ENCODE measurements around the gene S100A8.
"Not testable (repeated sequence)": the region's sequence is repeated elsewhere in the genome, so short reads cannot be mapped to it uniquely, and the experiment has no call there.

S100A8 gene

DNA sequence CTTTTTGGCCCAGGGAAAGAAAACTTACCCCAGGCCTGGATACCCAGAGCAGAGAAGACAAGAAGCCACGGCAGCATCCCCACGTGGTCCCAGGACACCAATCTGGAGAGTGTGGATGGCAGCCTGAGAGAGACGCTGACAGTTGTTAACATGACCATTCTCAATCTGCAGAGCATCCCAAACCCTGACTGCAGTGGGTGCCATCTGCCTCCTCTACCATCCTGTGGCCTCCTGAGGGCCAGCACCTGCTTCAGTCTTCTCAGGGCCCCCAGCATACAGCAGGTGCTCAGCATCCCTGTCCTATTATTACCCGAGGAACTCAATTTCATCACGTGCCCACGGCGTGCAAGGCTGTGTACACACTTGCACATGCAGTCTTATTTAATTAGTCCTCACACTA lies 43.0 kb downstream of the S100A8 start:
- DNase-seq (ENCODE audit: low read depth): no peak

DNA sequence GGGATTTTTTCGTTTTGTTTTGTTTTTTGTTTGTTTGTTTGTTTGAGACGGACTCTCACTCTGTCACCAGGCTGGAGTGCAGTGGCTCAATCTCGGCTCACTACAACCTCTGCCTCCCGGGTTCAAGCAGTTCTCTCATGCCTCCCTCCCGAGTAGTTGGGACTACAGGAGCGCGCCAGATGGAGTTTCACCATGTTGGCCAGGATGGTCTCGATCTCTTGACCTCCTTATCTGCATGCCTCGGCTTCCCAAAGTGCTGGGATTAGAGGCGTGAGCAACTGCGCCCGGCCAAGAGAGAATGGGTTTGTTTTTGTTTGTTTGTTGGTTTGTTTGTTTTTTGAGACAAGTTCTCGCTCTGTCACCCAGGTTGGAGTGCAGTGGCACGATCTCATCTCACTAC lies 43.8 kb downstream of the S100A8 start:
- not testable (repeated sequence) for DNase-seq (ENCODE audit: low read depth)

DNA sequence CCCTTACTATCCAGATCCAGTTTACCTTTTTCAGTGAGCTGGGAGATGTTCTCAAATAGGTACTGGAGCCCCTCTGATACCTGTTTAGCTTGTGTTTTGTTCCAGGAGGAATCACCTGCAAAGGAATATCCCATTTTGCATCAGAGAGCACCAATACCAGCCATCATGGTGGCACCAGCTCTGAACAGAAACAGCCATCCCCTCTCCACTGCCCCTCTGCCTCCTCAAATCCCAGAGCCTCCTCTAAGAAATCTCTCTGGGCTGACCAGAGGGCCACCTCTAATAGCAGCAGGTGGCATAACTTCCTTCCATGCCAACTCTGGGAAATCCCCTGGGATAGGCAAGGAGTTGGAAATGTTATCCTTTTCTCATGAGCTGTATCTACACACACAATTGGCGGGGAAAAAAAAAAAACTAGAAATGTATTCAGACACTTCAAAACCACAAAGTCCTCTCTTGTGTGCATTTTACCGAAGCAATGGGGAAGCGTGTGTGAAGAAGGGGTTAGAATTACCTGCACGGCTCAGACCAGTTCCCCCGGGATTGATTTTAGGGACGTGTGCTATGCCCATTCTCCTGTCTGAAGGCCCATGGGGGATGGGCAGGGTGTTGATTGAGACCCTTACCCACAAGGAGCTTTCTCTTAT lies 44.7 kb downstream of the S100A8 start:
- no peak for DNase-seq (ENCODE audit: low read depth)

DNA sequence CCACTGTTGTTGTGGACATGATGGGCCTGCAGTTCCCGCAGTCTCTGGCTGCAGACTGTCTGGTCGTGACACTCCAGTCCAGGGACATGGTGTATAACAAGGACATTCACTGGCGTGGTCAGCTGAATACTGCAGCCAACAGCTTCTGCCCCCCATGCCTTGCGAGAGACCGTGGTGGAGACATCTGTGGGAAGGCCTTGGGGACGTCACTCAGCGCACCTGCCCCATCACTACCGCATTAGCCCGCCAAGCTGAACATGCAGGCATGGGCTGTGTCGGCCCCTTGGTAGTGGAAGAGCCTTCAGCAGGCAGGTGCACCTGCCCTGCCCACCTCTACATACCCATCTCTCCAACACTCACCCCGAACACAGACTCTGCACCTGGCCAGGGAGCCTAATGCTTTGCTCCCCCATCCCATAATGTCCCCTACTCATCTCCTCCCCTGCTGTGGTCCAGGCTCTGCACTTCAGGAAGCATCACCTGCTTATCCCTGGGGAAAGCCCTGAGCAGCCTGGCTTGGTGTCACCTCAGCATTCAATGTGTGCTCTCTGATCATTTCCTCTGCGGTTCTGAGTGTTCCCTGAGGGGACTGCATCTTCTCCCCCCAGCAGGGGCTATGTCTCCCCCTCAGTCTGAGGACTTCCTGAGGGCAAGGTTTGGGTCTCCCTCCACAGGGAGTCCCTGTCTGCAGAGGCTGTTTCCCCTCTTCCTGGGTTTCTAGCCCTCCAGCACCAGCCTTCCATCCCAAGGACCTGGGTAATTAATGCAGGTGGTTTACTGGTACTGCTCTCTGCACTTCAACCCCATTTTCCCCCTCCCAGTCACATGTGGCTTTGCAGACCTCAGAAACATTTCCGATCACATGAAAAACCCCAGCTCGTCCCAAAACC lies 45.4 kb downstream of the S100A8 start:
- DNase-seq (ENCODE audit: low read depth): no peak

DNA sequence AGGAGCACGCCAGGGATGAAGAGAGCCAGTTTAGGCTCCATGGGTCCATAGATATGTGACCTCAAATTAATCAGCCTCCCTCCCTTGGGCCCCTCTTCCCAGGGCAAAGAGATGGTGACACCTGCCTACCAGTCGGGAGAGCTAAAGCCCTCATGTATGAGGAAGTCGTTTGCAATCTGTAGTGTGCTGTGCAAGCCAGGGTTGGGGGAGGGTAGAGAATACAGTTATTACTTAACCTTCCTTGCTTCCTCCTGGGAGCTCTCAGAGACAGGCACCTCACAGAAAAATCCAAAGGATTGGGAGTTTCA lies 46.2 kb downstream of the S100A8 start:
- DNase-seq (ENCODE audit: low read depth): no peak

DNA sequence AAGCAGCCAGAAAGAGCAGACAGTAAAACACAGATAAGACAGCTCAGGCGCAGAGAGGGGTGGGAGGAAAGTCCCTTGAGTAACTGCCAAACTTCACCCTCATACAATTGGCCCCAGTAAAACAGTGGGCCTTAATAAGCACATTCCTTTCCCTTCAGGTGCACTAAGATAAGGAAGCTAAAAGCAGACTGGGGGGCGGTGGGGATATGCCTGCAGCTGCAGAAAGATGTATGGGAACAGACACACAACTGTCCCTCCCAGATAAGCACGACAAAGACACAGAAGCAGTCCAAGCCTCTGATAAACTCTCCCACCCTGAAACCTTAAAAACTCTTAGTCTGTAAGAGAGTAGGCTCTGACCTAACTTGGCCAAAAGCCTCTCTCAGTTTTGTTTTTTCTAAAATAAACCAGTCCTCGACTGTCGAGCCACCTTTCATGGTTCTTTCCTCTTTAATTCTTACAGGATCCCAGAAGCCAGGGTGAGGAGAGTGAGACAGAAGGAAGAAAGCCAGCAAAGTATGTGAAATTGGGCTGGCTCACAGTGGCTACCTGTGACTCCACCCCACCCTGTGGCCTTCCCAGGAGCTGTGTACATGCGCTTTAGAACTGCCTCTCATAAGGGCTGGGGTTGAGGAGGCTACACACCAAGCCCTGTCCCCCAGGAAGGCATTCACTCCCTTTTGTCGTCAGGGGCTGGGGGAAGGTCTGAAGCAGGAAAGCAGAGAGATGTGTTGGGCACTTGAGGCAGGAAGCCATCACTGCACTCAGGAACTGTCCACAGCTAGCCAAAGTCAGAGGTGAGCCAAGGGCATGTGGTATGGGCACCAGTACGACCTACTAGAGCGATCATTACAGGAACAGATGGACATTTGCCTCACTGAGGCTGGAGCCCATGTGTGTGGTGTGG lies 46.8 kb downstream of the S100A8 start:
- no peak for DNase-seq (ENCODE audit: low read depth)

DNA sequence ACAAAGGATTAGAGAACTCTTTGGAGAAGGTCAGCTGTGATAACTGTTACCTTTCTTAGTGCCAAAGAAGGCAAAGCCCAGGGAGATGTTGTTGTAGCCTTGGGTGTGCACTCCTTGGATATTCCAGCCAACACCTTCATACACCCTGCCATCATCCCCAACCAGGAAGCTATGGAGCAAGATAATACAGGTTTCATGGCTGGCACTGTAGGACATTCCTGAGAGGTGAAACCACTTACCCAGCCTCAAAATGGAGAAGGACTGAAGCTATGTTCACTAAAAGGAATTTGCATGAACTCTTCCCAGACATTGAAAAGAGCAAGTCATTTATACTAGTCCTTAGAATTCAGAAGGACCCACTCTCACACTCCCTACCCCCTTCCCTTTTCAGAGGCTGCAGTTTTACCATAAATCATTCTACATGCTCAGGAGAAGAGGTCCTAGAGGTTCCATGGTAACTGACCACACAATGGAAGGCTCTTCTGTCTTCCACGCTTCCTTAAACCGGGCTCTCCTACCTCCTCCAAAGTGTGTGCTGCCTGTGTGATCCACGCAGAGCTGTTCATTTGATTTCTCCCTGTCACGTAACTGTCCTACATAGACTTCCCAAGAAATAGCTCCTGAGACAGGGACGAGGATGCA lies 47.7 kb downstream of the S100A8 start:
- no peak for DNase-seq (ENCODE audit: low read depth)

DNA sequence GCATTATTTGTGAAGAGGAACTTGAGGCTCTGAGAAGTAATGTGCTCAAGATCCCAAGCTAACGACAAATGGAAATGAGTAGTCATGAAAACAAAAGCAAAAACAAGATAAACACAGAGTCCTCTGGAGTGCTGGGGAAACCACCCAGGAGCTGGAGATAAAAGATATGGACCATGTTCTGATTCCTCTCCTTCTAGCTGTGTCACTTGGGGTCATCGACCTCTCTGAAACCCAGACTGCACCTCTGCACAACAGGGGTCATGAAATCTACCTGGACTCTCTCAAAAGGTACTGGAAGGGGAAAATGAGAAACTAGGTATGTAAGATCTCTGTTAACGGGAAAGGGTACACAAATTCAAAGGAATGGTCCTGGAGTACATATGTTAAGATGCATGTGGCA lies 48.7 kb downstream of the S100A8 start:
- DNase-seq (ENCODE audit: low read depth): no peak

DNA sequence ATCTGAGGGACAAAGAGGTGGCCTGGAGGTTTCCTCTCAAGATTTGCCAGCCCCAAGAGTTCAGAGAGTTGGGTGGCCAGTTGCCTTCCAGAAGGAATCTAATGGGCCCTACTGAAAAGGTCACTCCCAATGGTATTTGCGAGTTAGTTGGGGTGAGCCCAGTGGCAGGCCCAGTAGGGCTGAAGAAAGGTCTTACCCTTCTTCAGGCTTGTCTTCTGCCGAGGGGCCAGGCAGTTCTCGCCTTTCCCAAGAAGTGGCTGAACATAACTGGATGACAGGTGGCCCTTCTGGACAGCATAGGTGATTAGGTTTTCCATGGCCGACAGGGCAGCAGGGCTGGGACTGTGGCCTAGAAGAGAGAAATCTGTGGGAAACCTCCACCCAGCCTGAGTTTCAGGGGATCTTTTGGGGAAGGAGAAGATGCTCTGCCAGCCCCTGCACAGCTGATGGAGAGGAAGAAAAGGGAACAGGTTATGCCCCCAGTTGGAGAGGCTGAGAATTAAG lies 49.4 kb downstream of the S100A8 start:
- DNase-seq (ENCODE audit: low read depth): no peak

DNA sequence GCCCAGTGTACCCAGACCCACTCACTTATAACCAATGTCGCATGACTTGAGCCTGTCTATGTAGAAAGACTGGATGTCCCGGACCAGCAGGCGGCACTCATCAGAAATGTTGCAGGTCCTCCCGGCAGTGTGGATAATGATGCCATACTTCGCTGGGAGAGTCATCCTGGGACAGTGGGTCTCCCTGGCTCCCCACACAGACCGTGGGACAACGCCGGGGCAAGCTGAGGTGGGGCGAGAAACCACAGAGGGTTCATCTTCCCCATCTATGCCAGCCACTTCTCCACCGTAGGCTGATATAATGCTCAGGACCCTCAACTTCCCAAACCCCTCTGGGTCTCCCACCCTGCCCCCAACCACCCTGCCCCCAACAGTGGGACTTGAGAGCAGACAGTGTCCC lies 50.5 kb downstream of the S100A8 start:
- no peak for DNase-seq (ENCODE audit: low read depth)

Data from non-pigmented ciliary epithelial cell (primary cell).